ENCODE data around the gene FAM229B.

Gene FAM229B

DNA sequence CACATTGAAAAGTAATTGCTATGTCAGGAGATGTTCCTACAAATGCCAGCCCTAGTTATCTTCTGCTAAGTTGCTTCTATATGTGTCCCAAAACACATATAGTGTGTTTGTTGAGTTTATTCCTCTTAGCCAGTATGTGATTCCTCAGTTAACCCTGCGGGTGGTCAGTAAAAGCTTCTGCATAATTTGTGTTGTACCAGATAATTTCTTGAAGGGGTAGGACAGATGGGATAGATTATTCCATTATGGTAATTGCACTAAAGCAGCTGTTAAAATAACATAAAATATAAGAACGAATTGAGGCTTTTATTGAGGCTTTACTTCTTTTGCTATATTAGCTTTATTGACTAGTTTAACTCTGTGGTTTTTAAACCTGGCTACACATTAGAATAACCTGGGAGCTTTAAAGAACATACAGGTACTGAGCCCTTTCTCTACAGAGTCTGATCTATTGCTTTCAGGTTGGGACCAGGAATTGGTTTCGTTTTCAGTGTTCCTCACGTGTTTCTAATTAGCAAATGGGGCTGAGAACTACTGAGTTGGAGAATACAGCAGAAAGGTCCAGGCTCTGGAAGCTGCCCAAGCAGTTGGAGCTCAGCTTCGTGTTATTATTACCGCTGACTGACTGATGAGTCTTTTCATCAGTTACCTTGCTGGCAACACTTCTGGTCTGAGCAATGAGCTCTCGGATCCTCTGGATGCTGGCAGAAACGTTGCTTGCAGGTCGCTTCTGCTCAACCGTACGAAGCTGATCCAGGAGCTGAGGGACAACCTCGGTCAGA lies 56.9 kb downstream of the FAM229B start:
- DNase-seq (ENCODE audit: low read depth in 2 of 2), result no peak

DNA sequence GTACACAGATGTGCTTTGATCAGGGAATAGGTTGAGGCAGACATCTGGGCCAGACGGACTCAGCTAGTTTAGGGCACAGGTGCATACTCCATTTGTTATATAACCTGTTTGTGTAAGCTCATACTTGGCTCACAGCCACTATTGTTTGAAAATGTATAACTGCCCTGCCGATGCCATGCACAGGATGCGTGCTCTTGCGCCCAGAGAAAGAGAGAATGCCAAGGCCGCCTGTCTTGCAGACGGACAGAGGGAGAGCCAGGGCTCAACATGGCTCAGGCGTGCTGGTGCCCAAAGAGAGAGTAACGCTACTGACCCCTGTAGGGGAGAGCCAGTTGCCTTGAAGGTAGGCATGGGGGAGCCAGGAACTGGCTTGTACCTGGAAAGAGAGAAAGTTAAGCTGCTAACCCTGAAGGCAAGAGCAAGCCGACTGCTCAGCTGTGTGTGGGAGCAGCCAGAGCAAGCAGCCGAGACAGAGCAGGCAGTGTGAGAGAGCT lies 57.7 kb downstream of the FAM229B start:
- DNase-seq (ENCODE audit: low read depth in 2 of 2), result no peak

DNA sequence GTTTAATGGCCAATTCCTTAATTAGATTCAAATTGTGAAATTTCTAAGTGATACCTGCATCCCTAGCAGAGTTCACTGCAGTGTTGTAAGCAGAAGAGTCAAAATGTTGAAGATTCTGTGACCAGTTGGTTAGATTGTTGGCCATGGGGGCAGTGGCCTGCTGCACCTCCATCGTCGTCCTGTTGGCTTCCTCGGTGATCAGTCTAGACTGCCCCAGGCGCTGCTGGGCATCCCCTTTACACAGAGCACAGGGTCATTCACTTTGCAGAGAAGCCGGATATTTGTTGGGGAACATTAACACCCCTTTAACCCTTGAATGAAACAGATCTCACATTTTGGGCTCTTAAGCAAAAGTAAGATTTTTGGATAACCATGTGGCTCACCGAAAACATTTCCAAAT lies 60.7 kb downstream of the FAM229B start:
- DNase-seq (ENCODE audit: low read depth in 2 of 2), result no peak

DNA sequence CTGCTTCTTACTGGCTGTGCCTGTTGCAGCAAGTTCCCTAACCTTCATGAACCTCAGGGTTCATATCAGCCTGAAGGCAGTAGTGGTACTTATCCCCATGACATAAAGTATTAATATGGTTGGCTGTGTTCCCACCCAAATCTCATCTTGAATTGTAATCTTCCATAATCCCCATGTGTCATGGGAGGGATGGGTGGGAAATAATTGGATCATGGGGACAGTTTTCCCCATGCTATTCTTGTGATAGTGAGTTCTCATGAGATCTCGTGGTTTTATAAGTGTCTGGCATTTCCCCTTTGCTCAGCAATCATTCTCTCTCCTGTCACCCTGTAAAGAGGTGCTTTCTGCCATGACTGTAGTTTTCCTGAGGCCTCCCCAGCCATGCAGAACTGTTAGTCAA lies 61.8 kb downstream of the FAM229B start:
- no peak for DNase-seq (ENCODE audit: low read depth in 2 of 2)

- no peak for DNase-seq (ENCODE audit: low read depth in 2 of 2)
Measured at GRCh38 chr6:112149719-112150263, 62.4 kb downstream of the FAM229B start.

- no peak for DNase-seq (ENCODE audit: low read depth in 2 of 2)
Measured at GRCh38 chr6:112150363-112150762, 63.0 kb downstream of the FAM229B start.
